OCI-LY7 (cell line): ENCODE results near the gene ABCA5.

Source experiments
- EZH2phosphoT487 ChIP-seq: fragments of 200-600 bp; sonication (generic); IDR thresholded peaks from 2 replicates; pipeline ENCODE4 v1.6.1; 2018; ENCODE audit warnings: low read depth, borderline replicate concordance, mild to moderate bottlenecking, mixed run types, antibody characterized with exemption, low read length, moderate library complexity, mixed read lengths
- TF ChIP-seq, protein P1 (sequence below): fragments of 200-600 bp; sonication (generic); conservative IDR thresholded peaks from 2 replicates; pipeline ENCODE4 v1.5.1; 2014; ENCODE audit warnings: mild to moderate bottlenecking, antibody characterized with exemption, low read length, moderate library complexity, mixed read lengths

DNA sequence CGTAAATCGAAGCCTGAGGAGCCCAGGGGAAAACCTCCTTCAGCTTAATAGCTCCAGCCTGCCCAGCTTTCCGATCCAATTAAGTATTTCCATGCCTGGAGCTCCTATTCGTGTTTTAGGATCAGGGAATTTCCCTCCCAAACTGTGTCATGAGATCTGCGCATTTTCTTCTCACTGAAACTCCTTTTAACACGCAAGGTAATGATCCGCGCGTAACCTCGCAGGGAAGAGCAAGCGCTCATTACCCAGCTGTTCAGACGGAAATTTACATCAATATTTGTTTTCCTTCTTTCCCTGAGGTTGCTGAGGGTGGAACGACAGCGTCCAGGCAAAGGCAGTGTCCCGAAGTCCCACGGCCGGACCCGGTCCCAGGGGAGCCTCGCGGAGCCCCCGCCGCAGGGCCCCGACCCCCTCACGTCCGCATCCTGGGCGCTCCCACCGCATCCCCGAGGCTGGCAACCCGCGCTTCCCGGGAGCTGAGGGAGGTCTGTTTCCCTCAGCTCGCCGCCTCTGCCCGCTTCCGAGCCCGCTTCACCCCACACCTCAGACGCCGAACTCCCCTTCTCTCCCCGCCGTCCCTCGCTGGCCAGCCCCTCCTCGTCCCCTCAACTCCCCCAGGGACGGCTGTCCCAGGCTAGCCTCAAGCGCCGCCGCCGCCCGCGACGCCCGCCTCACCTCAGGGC, 415 bp downstream of the ABCA5 start:
- TF ChIP-seq, protein P1, sequence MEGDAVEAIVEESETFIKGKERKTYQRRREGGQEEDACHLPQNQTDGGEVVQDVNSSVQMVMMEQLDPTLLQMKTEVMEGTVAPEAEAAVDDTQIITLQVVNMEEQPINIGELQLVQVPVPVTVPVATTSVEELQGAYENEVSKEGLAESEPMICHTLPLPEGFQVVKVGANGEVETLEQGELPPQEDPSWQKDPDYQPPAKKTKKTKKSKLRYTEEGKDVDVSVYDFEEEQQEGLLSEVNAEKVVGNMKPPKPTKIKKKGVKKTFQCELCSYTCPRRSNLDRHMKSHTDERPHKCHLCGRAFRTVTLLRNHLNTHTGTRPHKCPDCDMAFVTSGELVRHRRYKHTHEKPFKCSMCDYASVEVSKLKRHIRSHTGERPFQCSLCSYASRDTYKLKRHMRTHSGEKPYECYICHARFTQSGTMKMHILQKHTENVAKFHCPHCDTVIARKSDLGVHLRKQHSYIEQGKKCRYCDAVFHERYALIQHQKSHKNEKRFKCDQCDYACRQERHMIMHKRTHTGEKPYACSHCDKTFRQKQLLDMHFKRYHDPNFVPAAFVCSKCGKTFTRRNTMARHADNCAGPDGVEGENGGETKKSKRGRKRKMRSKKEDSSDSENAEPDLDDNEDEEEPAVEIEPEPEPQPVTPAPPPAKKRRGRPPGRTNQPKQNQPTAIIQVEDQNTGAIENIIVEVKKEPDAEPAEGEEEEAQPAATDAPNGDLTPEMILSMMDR, result no peak
- TF ChIP-seq EZH2phosphoT487, result no peak
